ENCODE results near the gene PDCD1.

GRCh38 chr2:241885946-241886643 lies 27.4 kb upstream of the PDCD1 start:
- TF ChIP-seq, protein P1, sequence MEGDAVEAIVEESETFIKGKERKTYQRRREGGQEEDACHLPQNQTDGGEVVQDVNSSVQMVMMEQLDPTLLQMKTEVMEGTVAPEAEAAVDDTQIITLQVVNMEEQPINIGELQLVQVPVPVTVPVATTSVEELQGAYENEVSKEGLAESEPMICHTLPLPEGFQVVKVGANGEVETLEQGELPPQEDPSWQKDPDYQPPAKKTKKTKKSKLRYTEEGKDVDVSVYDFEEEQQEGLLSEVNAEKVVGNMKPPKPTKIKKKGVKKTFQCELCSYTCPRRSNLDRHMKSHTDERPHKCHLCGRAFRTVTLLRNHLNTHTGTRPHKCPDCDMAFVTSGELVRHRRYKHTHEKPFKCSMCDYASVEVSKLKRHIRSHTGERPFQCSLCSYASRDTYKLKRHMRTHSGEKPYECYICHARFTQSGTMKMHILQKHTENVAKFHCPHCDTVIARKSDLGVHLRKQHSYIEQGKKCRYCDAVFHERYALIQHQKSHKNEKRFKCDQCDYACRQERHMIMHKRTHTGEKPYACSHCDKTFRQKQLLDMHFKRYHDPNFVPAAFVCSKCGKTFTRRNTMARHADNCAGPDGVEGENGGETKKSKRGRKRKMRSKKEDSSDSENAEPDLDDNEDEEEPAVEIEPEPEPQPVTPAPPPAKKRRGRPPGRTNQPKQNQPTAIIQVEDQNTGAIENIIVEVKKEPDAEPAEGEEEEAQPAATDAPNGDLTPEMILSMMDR (IDR thresholded peaks at IDR 0.05), result no peak
- TF ChIP-seq POLR2AphosphoS5 (IDR thresholded peaks at IDR 0.05), result no peak
- TF ChIP-seq POLR2A (IDR thresholded peaks at IDR 0.05), result no peak

All from sigmoid colon (tissue), 4 donors.